Gastrocnemius medialis (tissue), 4 donors: ENCODE measurements around the gene ANGPTL7. TPM values are rescaled to one million over a fixed set of nuclear protein-coding genes. Genes with fewer than 3 reads are reported as not detected.

Source experiments
- ATAC-seq, 2 donors: fragments of 150-250 bp; one replicate each; pipeline ENCODE4 v1.9.1; 2016
- DNase-seq, 2 donors: peaks; one replicate each; pipeline ENCODE4 v3.0.0-alpha.2; 2019
- H3K27ac ChIP-seq, 4 donors: fragments of 200-600 bp; sonication (generic); 1 replicate in 1 of 4; 2 replicates in 3 of 4; pipeline ENCODE4 v1.5.1; 2016 to 2018; ENCODE audit warnings: mild to moderate bottlenecking in 2 of 4, moderate library complexity in 1 of 4
- H3K27me3 ChIP-seq, 3 donors: fragments of 200-600 bp; sonication (generic) in 2 of 3; 1 replicate in 1 of 3; 2 replicates in 2 of 3; pipeline versions ENCODE4 v1.5.1 to v1.6.0; 2016 to 2019; ENCODE audit warnings: mild to moderate bottlenecking in 1 of 3, moderate library complexity in 1 of 3
- H3K36me3 ChIP-seq, 2 donors: fragments of 200-600 bp; sonication (generic) in 1 of 2; one replicate each; pipeline ENCODE4 v1.5.1; 2017 to 2018
- H3K4me1 ChIP-seq, 2 donors: fragments of 200-600 bp; sonication (generic) in 1 of 2; one replicate each; pipeline ENCODE4 v1.5.1; 2016 to 2017; ENCODE audit warnings: mild to moderate bottlenecking in 2 of 2
- H3K4me3 ChIP-seq, 4 donors: fragments of 200-600 bp; sonication (generic) in 3 of 4; 1 replicate in 1 of 4; 2 replicates in 3 of 4; pipeline ENCODE4 v1.5.1; 2016 to 2019; ENCODE audit warnings: mild to moderate bottlenecking in 2 of 4
- H3K9me3 ChIP-seq, 3 donors: fragments of 200-600 bp; sonication (generic) in 2 of 3; 1 replicate in 1 of 3; 2 replicates in 2 of 3; pipeline ENCODE4 v1.5.1; 2016 to 2019
- POLR2A ChIP-seq, 2 donors: fragments of 450-650 bp; IDR thresholded peaks; one replicate each; pipeline ENCODE4 v1.6.1; 2017; ENCODE audit warnings: antibody characterized with exemption in 2 of 2, mild to moderate bottlenecking in 2 of 2, moderate library complexity in 2 of 2
- in situ Hi-C, 4 donors: fragments of 200-750 bp; cut with MboI; loops; one replicate each; pipeline versions ENCODE4 v1.15.0 to v1.8.0; 2017; ENCODE audit warnings: low sequenced_read_pairs in 4 of 4
- intact Hi-C: fragments of 100-400 bp; cut with DNase I; formaldehyde crosslinking; loops from one replicate; pipeline ENCODE4 v1.15.1; 2023; ENCODE audit warnings: low total_unique reads
- total RNA-seq, 4 donors: library from RNA; depleted of rRNA; stranded (reverse); fragments of >200 nt; gene quantifications; one replicate each; pipeline versions ENCODE4 v1.1.0 to v1.2.3, GENCODE V29; 2016
- TF ChIP-seq, protein P1 (sequence below), 5 experiments: fragments of 450-650 bp in 3 of 5; fragments of 200-600 bp in 2 of 5; sonication (generic) in 2 of 5; IDR thresholded peaks in 4 of 5; conservative IDR thresholded peaks in 1 of 5; 1 replicate in 4 of 5; 2 replicates in 1 of 5; pipeline ENCODE4 v1.5.1; 2016 to 2019; ENCODE audit warnings: antibody characterized with exemption in 5 of 5, mild to moderate bottlenecking in 3 of 5, moderate library complexity in 3 of 5

The ANGPTL7 gene, protein sequence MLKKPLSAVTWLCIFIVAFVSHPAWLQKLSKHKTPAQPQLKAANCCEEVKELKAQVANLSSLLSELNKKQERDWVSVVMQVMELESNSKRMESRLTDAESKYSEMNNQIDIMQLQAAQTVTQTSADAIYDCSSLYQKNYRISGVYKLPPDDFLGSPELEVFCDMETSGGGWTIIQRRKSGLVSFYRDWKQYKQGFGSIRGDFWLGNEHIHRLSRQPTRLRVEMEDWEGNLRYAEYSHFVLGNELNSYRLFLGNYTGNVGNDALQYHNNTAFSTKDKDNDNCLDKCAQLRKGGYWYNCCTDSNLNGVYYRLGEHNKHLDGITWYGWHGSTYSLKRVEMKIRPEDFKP
- total RNA-seq: 10 to 100 TPM in 1 of 4 donors, 1 to 10 TPM in 2, under 1 TPM in 1; 0.56 to 30.7 (median 3.3) TPM

DNA sequence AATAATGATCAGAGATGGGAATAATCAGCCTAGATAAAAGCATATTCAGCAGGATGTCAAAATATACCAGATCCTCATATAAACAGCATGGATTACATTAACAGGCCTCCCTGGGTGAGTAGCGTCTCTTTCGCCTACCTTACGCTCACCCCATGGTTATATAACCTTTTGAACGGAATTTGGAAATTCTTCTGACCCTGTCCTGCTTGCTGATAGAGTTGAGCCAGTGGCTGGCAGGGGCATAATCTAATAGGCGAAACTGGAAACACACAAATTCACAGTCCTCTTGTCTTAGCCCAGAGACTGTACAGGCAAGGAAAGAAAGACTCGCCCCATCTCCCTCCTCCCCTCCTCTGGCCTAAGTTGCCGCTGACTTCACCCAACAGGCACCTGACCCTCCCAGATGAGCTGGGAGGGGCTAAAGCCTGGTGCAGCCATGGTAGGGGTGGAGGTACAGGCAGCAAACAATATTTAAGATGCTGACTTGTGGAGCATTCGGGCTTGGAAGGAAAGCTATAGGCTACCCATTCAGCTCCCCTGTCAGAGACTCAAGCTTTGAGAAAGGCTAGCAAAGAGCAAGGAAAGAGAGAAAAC lies at the start of gene ANGPTL7:
Gene ANGPTL7 (plus strand): TSS at position 498 of the 594 bp plus-strand sequence. CDS start 225 bp downstream, outside the sequence.
- intact Hi-C loops (no loop called here), in situ Hi-C loops (no loop called here)
- no peak within 1 kb of the TSS for H3K4me3 ChIP-seq
- ATAC-seq (peak in 1 of 2 donors; percentile 42), DNase-seq (no peak)
- no peaks in the 10 kb centered on the region for H3K27me3 ChIP-seq
- H3K4me1 ChIP-seq: peaks cover 8 to 15% of the 10 kb centered on the region in 2 donors
- peak within 1 kb of the TSS in 1 of 4 donors; percentile 6 for H3K27ac ChIP-seq
- no peaks in the 10 kb centered on the region for H3K9me3 ChIP-seq
- H3K36me3 ChIP-seq: peaks cover 0 to 19% of the 10 kb centered on the region in 2 donors
- TF ChIP-seq, protein P1, sequence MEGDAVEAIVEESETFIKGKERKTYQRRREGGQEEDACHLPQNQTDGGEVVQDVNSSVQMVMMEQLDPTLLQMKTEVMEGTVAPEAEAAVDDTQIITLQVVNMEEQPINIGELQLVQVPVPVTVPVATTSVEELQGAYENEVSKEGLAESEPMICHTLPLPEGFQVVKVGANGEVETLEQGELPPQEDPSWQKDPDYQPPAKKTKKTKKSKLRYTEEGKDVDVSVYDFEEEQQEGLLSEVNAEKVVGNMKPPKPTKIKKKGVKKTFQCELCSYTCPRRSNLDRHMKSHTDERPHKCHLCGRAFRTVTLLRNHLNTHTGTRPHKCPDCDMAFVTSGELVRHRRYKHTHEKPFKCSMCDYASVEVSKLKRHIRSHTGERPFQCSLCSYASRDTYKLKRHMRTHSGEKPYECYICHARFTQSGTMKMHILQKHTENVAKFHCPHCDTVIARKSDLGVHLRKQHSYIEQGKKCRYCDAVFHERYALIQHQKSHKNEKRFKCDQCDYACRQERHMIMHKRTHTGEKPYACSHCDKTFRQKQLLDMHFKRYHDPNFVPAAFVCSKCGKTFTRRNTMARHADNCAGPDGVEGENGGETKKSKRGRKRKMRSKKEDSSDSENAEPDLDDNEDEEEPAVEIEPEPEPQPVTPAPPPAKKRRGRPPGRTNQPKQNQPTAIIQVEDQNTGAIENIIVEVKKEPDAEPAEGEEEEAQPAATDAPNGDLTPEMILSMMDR (IDR thresholded peaks at IDR 0.05 in 4 of 5, conservative IDR thresholded peaks at IDR 0.05 in 1 of 5): no peak
- no peak for TF ChIP-seq POLR2A (IDR thresholded peaks at IDR 0.05)

DNA sequence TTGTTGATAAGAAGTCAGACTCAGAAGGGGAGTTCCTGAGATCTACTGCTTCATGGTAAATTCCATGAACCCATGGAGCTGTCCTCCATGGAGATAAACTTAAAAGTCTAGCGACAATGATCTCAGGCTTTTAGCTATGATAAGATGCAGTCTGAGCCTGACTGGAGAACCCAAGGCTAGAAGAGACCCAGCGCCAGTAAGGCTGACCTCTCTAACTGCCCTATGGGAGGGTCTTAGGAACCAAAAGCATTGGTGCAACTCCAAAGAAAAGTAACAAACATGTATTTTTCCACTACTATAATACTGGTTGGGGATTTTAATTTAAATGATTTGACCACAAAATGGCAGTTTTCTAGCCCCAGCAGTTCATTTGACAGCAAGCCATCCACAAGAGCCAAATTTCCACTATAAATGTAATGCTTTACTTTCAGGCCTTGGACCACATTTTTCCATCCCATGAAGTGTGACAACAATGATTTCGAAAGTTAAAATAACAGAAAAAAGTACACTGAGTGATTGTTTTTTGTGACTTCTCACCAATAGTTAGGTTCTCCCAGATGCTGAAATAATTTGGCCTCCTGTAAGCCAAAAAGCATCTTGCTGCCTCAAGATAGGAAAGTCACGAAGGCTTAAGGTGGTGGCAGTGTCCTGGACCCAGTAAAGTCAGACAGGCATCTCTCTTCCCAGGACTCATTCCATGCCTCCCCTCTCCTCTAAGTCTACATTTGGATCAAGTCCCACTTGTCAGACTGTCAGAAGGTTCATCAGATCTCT lies 46.4 kb upstream of the ANGPTL7 start:
- DNase-seq: no peak
- TF ChIP-seq POLR2A (IDR thresholded peaks at IDR 0.05): no peak
- TF ChIP-seq, protein P1 (IDR thresholded peaks at IDR 0.05 in 4 of 5, conservative IDR thresholded peaks at IDR 0.05 in 1 of 5): no peak
- Histone ChIP-seq H3K4me1 (peaks cover 12 to 18% of the 10 kb centered on the region in 2 donors), H3K36me3 (peaks cover 5 to 62% of the 10 kb centered on the region in 2 donors), H3K4me3 (no peak overlapping the region), H3K9me3 (no peaks in the 10 kb centered on the region), H3K27me3 (no peaks in the 10 kb centered on the region), H3K27ac (peak overlapping the region in 3 of 4 donors; percentile 61 to 78 (median 68))
- in situ Hi-C loops: no loop called here
- intact Hi-C loops: no loop called here
- ATAC-seq: peak; percentile 7 to 21

DNA sequence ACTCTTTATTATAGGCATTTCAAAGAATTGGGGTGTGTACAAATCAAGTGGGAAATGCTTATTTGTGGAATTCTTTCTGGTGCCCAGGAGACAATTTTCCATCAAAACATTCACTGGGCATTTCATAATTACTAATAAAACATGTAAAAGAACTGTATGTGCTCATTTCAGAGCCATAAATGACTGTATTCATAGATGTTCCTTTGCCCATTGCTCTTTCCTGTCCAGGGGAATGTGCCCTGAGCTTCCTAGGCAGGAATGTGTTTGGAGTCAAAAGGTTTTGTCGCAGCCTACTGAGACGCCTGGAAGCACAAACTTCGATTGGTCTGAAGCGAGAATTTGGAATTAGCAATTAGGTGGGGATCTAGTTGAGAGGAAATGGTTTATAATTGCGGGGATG lies 45.8 kb upstream of the ANGPTL7 start:
- Histone ChIP-seq H3K27me3 (no peaks in the 10 kb centered on the region), H3K9me3 (no peaks in the 10 kb centered on the region), H3K4me3 (no peak overlapping the region), H3K36me3 (peaks cover 5 to 62% of the 10 kb centered on the region in 2 donors), H3K27ac (peak overlapping the region; percentile 61 to 78 (median 65)), H3K4me1 (peaks cover 12 to 18% of the 10 kb centered on the region in 2 donors)
- intact Hi-C loops: no loop called here
- ATAC-seq: peak in 1 of 2 donors; percentile 13
- in situ Hi-C loops: no loop called here
- no peak for DNase-seq
- TF ChIP-seq, protein P1 (IDR thresholded peaks at IDR 0.05 in 4 of 5, conservative IDR thresholded peaks at IDR 0.05 in 1 of 5): no peak
- no peak for TF ChIP-seq POLR2A (IDR thresholded peaks at IDR 0.05)

DNA sequence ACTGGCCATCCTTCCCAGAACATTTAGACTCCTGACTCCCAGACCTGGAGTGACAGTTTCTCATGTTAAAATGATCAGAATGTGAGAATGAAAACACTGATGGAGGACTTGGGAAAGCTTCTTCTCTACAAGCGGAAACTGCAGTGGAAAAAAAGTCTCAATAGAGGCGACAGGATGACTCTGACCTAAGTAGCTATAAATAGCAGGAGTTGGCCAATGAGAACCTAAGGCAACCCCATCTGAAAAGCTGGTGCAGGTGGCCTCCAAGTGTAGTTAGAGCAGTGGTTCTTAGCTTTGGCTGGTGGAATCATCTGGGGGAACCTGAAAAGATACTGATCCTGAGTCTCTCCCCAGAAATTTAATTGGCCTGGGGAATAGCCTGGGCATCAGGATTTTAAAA lies 45.2 kb upstream of the ANGPTL7 start:
- H3K4me1 ChIP-seq: peaks cover 12 to 18% of the 10 kb centered on the region in 2 donors
- H3K9me3 ChIP-seq: no peaks in the 10 kb centered on the region
- TF ChIP-seq POLR2A (IDR thresholded peaks at IDR 0.05): no peak
- TF ChIP-seq, protein P1 (IDR thresholded peaks at IDR 0.05 in 4 of 5, conservative IDR thresholded peaks at IDR 0.05 in 1 of 5): no peak
- no peak overlapping the region for H3K4me3 ChIP-seq
- in situ Hi-C loops: no loop called here
- no peaks in the 10 kb centered on the region for H3K27me3 ChIP-seq
- DNase-seq: peak in 1 of 2 donors; percentile 47
- ATAC-seq: peak; percentile 85 to 98
- H3K36me3 ChIP-seq: peaks cover 5 to 62% of the 10 kb centered on the region in 2 donors
- peak overlapping the region; percentile 61 to 78 (median 65) for H3K27ac ChIP-seq
- intact Hi-C loops: no loop called here
